H1 (cell line): Measurements from ENCODE around the gene GCLM. TPM values are rescaled to one million over a fixed set of nuclear protein-coding genes. Genes with fewer than 3 reads are reported as not detected.

ENCODE experiments used
- CTCF ChIA-PET: fragments of 300-600 bp; sonication (Branson Sonifier 250); formaldehyde crosslinking; loops from one replicate; lab custom pipeline; 2021; ENCODE audit not compliant: partially characterized antibody; lab: Charles Lee
- POLR2A ChIA-PET: fragments of 300-600 bp; sonication (Branson Sonifier 250); formaldehyde crosslinking; loops from one replicate; lab custom pipeline; 2021; ENCODE audit warnings: inconsistent platforms; ENCODE audit not compliant: partially characterized antibody; lab: Charles Lee
- DNase-seq, 2 experiments: peaks; one replicate each; pipeline versions ENCODE4 v3.0.0 to v3.0.0-alpha.2; 2010 to 2022; ENCODE audit warnings: low spot score in 2 of 2, low read depth in 1 of 2, mixed read lengths in 1 of 2
- FAIRE-seq: peaks from 2 replicates; lab custom pipeline; 2011; peaks lifted over from hg19 to GRCh38; lab: Jason Lieb, UNC
- H2AFZ ChIP-seq: 2 replicates; pipeline ENCODE4 v1.8.1; 2012; ENCODE audit warnings: low read length, inconsistent platforms
- H2AK5ac ChIP-seq: 2 replicates; pipeline ENCODE4 v1.6.1; 2013; ENCODE audit warnings: low read depth, low read length
- H2BK120ac ChIP-seq: replicated peaks from 2 replicates; pipeline ENCODE3; 2013; ENCODE audit warnings: low read depth, low read length, inconsistent platforms
- H2BK12ac ChIP-seq: 2 replicates; pipeline ENCODE4 v1.6.1; 2013; ENCODE audit warnings: low read depth, low read length
- H2BK15ac ChIP-seq: 2 replicates; pipeline ENCODE4 v1.6.1; 2013; ENCODE audit warnings: low read length
- H2BK20ac ChIP-seq: 2 replicates; pipeline ENCODE4 v1.6.1; 2013; ENCODE audit warnings: low read length
- H2BK5ac ChIP-seq: 2 replicates; pipeline ENCODE4 v1.6.1; 2013; ENCODE audit warnings: low read depth, low read length
- H3K14ac ChIP-seq: 2 replicates; pipeline ENCODE4 v1.6.1; 2013; ENCODE audit warnings: inconsistent platforms; ENCODE audit not compliant: insufficient read length
- H3K18ac ChIP-seq: 2 replicates; pipeline ENCODE4 v1.6.1; 2013; ENCODE audit warnings: low read length; ENCODE audit errors: extremely low read depth
- H3K23ac ChIP-seq: 2 replicates; pipeline ENCODE4 v1.6.1; 2013; ENCODE audit warnings: inconsistent platforms; ENCODE audit not compliant: insufficient read length
- H3K23me2 ChIP-seq: 2 replicates; pipeline ENCODE4 v1.6.1; 2013; ENCODE audit warnings: low read depth, low read length
- H3K27ac ChIP-seq: 2 replicates; pipeline ENCODE4 v1.6.1; 2011; ENCODE audit warnings: low read depth, low read length, inconsistent platforms
- H3K27me3 ChIP-seq, 4 experiments: replicated peaks in 1 of 4; 1 replicate in 1 of 4; 2 replicates in 3 of 4; pipeline versions ENCODE4 v1.6.1 to v1.8.1; 2011 to 2013; ENCODE audit warnings: low read length in 3 of 4, mild to moderate bottlenecking in 3 of 4, inconsistent platforms in 2 of 4, mixed read lengths in 2 of 4, moderate library complexity in 1 of 4; ENCODE audit not compliant: control insufficient read depth in 3 of 4, insufficient read depth in 3 of 4; ENCODE audit errors: extremely low read depth in 1 of 4
- H3K36me3 ChIP-seq, 4 experiments: 2 replicates each; pipeline versions ENCODE4 v1.6.1 to v1.8.1; 2011 to 2013; ENCODE audit warnings: mild to moderate bottlenecking in 4 of 4, low read length in 3 of 4, moderate library complexity in 2 of 4, control low read depth in 1 of 4, inconsistent platforms in 1 of 4; ENCODE audit not compliant: insufficient read depth in 4 of 4, control insufficient read depth in 2 of 4
- H3K4ac ChIP-seq: replicated peaks from 2 replicates; pipeline ENCODE3; 2013; ENCODE audit warnings: low read length, low read depth, mixed read lengths, inconsistent platforms; ENCODE audit not compliant: insufficient read length
- H3K4me1 ChIP-seq, 4 experiments: replicated peaks in 1 of 4; 1 replicate in 1 of 4; 2 replicates in 3 of 4; pipeline versions ENCODE4 v1.6.1 to v1.8.1; 2011 to 2013; ENCODE audit warnings: low read length in 3 of 4, inconsistent platforms in 2 of 4, mixed read lengths in 1 of 4; ENCODE audit not compliant: insufficient read depth in 4 of 4, control insufficient read depth in 3 of 4
- H3K4me2 ChIP-seq, 2 experiments: 2 replicates each; pipeline versions ENCODE4 v1.6.1 to v1.8.1; 2011 to 2013; ENCODE audit warnings: low read depth in 2 of 2, low read length in 2 of 2, control low read depth in 1 of 2, inconsistent platforms in 1 of 2, mild to moderate bottlenecking in 1 of 2; ENCODE audit not compliant: insufficient read depth in 1 of 2
- H3K4me3 ChIP-seq, 4 experiments: fragments of 200-600, 300-600 bp in 1 of 4; sonication (generic), shearing (Covaris generic), sonication (Bioruptor Twin) in 1 of 4; 2 replicates each; pipeline versions ENCODE4 v1.5.1 to v1.8.1; 2011 to 2016; ENCODE audit warnings: low read length in 4 of 4, low read depth in 3 of 4, control low read depth in 2 of 4, inconsistent platforms in 2 of 4, mild to moderate bottlenecking in 2 of 4, mixed read lengths in 1 of 4, moderate library complexity in 1 of 4; ENCODE audit not compliant: insufficient read depth in 2 of 4; ENCODE audit errors: extremely low read depth in 1 of 4
- H3K56ac ChIP-seq: replicated peaks from 2 replicates; pipeline ENCODE3; 2013; ENCODE audit warnings: low read depth, mild to moderate bottlenecking, mixed read lengths, low read length, inconsistent platforms; ENCODE audit not compliant: insufficient read length
- H3K79me1 ChIP-seq: 2 replicates; pipeline ENCODE4 v1.6.1; 2013; ENCODE audit warnings: low read depth, low read length, control low read depth
- H3K79me2 ChIP-seq, 2 experiments: 2 replicates each; pipeline versions ENCODE4 v1.6.1 to v1.8.1; 2012 to 2013; ENCODE audit warnings: low read length in 2 of 2, mild to moderate bottlenecking in 2 of 2, inconsistent platforms in 1 of 2; ENCODE audit not compliant: insufficient read depth in 2 of 2, control insufficient read depth in 1 of 2
- H3K9ac ChIP-seq, 4 experiments: replicated peaks in 1 of 4; 1 replicate in 1 of 4; 2 replicates in 3 of 4; pipeline versions ENCODE4 v1.6.1 to v1.8.1; 2011 to 2013; ENCODE audit warnings: low read depth in 3 of 4, low read length in 3 of 4, control low read depth in 2 of 4, mild to moderate bottlenecking in 2 of 4, moderate library complexity in 2 of 4, inconsistent platforms in 1 of 4; ENCODE audit errors: extremely low read depth in 1 of 4
- H3K9me3 ChIP-seq, 2 experiments: 2 replicates each; pipeline versions ENCODE4 v1.6.1 to v1.8.1; 2012 to 2013; ENCODE audit warnings: mild to moderate bottlenecking in 2 of 2, moderate library complexity in 2 of 2, control low read depth in 1 of 2, inconsistent platforms in 1 of 2, low read depth in 1 of 2, low read length in 1 of 2, mixed read lengths in 1 of 2; ENCODE audit not compliant: insufficient read depth in 2 of 2
- H4K20me1 ChIP-seq, 2 experiments: replicated peaks in 1 of 2; 2 replicates each; pipeline versions ENCODE3 to v1.8.1; 2011 to 2013; ENCODE audit warnings: inconsistent platforms in 2 of 2, low read length in 2 of 2, mild to moderate bottlenecking in 1 of 2; ENCODE audit not compliant: insufficient read depth in 2 of 2, control insufficient read depth in 1 of 2
- H4K5ac ChIP-seq: 2 replicates; pipeline ENCODE4 v1.6.1; 2013; ENCODE audit warnings: low read length, low read depth, mixed read lengths, inconsistent platforms; ENCODE audit not compliant: insufficient read length
- H4K8ac ChIP-seq: 2 replicates; pipeline ENCODE4 v1.8.0; 2013; ENCODE audit warnings: mild to moderate bottlenecking, moderate library complexity, low read length, inconsistent platforms; ENCODE audit not compliant: insufficient read depth; ENCODE audit errors: extremely low read depth
- H4K91ac ChIP-seq: replicated peaks from 2 replicates; pipeline ENCODE3; 2013; ENCODE audit warnings: low read length, mixed read lengths, inconsistent platforms; ENCODE audit not compliant: insufficient read length
- BRCA1 ChIP-seq: IDR thresholded peaks from 2 replicates; pipeline ENCODE4 v1.6.1; 2012; ENCODE audit warnings: low read depth, low read length, improper control_type of control experiment
- CEBPB ChIP-seq: IDR thresholded peaks from 2 replicates; pipeline ENCODE4 v1.6.1; 2012; ENCODE audit warnings: low read depth, low read length
- CHD1 ChIP-seq: IDR thresholded peaks from 2 replicates; pipeline ENCODE4 v1.6.1; 2012; ENCODE audit warnings: low read depth, low read length, improper control_type of control experiment
- EGR1 ChIP-seq: IDR thresholded peaks from 2 replicates; pipeline ENCODE4 v1.6.1; 2011; ENCODE audit warnings: low read depth, low read length, borderline replicate concordance
- GABPA ChIP-seq: IDR thresholded peaks from 2 replicates; pipeline ENCODE4 v1.6.1; 2011; ENCODE audit warnings: mild to moderate bottlenecking, low read length, moderate library complexity, borderline replicate concordance; ENCODE audit not compliant: insufficient read depth
- MAFK ChIP-seq: IDR thresholded peaks from 2 replicates; pipeline ENCODE4 v1.6.1; 2012; ENCODE audit warnings: low read depth, mild to moderate bottlenecking, improper control_type of control experiment, low read length
- RNF2 ChIP-seq: fragments of 200-900, 300-1000 bp; sonication (generic); IDR thresholded peaks from 2 replicates; pipeline ENCODE4 v1.7.1; 2016; ENCODE audit warnings: borderline replicate concordance, low read depth, mild to moderate bottlenecking, antibody characterized with exemption, low read length; ENCODE audit not compliant: poor library complexity, severe bottlenecking; ENCODE audit errors: missing control alignments
- SP2 ChIP-seq: IDR thresholded peaks from 2 replicates; pipeline ENCODE4 v1.6.1; 2012; ENCODE audit warnings: mild to moderate bottlenecking, low read length, inconsistent platforms
- TEAD4 ChIP-seq: IDR thresholded peaks from 2 replicates; pipeline ENCODE4 v1.6.1; 2012; ENCODE audit warnings: low read depth, low read length, inconsistent platforms, mixed read lengths
- WGBS, 2 experiments: shearing (Covaris generic) in 1 of 2; methylation state at CpG; one replicate each; pipeline versions ENCODE4 v1.1.6 to v1.1.7; 2013 to 2015; ENCODE audit warnings: low lambda C conversion rate in 2 of 2, mixed read lengths in 2 of 2, inconsistent platforms in 1 of 2, low coverage in 1 of 2, missing lambda C conversion rate in 1 of 2; ENCODE audit not compliant: insufficient replicate concordance in 2 of 2, insufficient coverage in 1 of 2, insufficient read length in 1 of 2; ENCODE audit errors: extremely low coverage in 1 of 2, missing lambda C conversion rate in 1 of 2; 5-methylcytosine and 5-hydroxymethylcytosine counted together
- polyA plus RNA-seq, 7 experiments: library from polyadenylated mRNA; depleted of rRNA in 3 of 7; stranded (reverse) in 5 of 7; unstranded in 2 of 7; fragments of >200 nt in 5 of 7; fragments of 200-250 nt in 2 of 7; gene quantifications; 1 replicate in 5 of 7; 2 replicates in 1 of 7; 4 replicates in 1 of 7; pipeline versions ENCODE4 v1.2.1 to v1.2.3, GENCODE V29; 2011 to 2013; ENCODE audit warnings: missing spikeins in 2 of 7, mixed read lengths in 2 of 7
- total RNA-seq: library from RNA; stranded (reverse); fragmentation: NEBNext Ultra II Directional; extraction: Animal tissue kit (Norgen Biotek cat#: 25700); gene quantifications from 2 replicates; pipeline ENCODE4 v1.2.1, GENCODE V29; 2021
- TF ChIP-seq, protein P1 (sequence below), 3 experiments: IDR thresholded peaks; 1 replicate in 2 of 3; 2 replicates in 1 of 3; pipeline versions ENCODE4 v1.5.1 to v1.6.1; 2011; ENCODE audit warnings: low read length in 3 of 3, mild to moderate bottlenecking in 3 of 3, inconsistent platforms in 2 of 3, low read depth in 1 of 3, moderate library complexity in 1 of 3; ENCODE audit not compliant: insufficient read depth in 1 of 3; ENCODE audit errors: control extremely low read depth in 1 of 3

GCLM gene
- total and polyA plus RNA-seq, 2 of the 8 experiments (the other 6 are each of a cell fraction or from before 2014, with no cell fraction given), result 3.1 to 12.8 TPM

DNA sequence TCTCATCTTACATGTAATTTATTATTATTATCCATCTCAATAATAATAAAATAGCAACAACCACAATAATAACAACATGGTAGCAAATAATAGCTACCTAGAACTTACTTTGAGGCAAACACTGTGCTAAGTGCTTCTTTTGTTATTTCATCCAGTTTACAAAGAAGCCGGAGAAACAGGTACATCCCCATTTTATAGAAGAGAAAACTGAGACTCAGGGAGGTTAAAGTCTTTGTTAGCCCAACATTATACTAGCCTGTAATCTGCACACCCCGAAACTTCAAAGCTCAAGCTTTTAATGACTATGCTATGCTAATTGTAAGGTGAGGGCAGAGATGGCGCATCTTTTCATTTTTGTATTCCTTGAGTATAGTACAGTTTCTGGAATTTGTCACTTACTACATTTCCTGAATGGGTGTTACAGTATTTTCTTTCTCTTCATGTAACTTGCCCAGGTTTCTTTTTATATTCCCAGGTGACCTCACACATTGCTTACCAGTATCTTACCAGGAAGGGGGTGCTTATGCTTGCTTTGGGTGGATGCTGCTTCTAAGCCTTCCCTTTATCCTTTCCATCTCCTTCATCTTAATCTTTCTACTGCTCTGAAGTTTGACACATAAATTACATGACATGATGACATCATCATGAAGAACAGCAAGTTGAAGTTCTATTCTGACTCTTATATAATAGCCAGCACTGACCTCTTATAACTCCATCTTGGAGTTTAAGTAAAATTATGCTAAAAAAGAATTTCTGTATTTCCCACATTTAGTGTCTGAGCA lies 8.3 kb downstream of the GCLM start:
- no peak overlapping the region for H3K27ac ChIP-seq
- H2AK5ac ChIP-seq, result no peak overlapping the region
- POLR2A ChIA-PET, result interaction anchor here (1.2 kb wide), 1 partner anchor 9 kb away, joined by 3 read pairs; the partner anchor contains the start of gene GCLM
- no peak overlapping the region for H3K23ac ChIP-seq
- no peak overlapping the region for H3K14ac ChIP-seq
- H3K9me3 ChIP-seq, result no peaks in the 10 kb centered on the region
- H2BK20ac ChIP-seq, result no peak overlapping the region
- no peak overlapping the region for H3K4ac ChIP-seq
- FAIRE-seq, result no peak
- no peak overlapping the region for H4K8ac ChIP-seq
- H4K20me1 ChIP-seq, result no peaks in the 10 kb centered on the region
- no peak overlapping the region for H2BK12ac ChIP-seq
- H3K79me1 ChIP-seq, result no peaks in the 10 kb centered on the region; the same call in 1 of the 2 replicates
- no peak overlapping the region for H2BK120ac ChIP-seq
- H3K4me3 ChIP-seq, result no peak overlapping the region
- CTCF ChIA-PET, result interaction anchor here (0.9 kb wide), 1 partner anchor 169 kb away, joined by 3 read pairs; no protein-coding TSS in a partner anchor
- peaks cover 0 to 18% of the 10 kb centered on the region in 2 experiments; a peak in 2 of 4 replicates for H3K79me2 ChIP-seq
- no peaks in the 10 kb centered on the region for H3K4me1 ChIP-seq
- 94% methylated on average over 3 of the region's 3 CpGs; no CpG with 5 or more reads in 1 of the 2 experiments for WGBS, 2 experiments
- no peaks in the 10 kb centered on the region for H3K27me3 ChIP-seq
- H3K9ac ChIP-seq, result no peak overlapping the region
- peaks cover 0 to 8% (median 2%) of the 10 kb centered on the region in 4 experiments; a peak in 5 of 8 replicates for H3K36me3 ChIP-seq
- no peak overlapping the region for H2AFZ ChIP-seq
- H4K5ac ChIP-seq, result no peak overlapping the region
- no peaks in the 10 kb centered on the region for H3K23me2 ChIP-seq
- no peak overlapping the region for H3K56ac ChIP-seq
- no peak overlapping the region for H3K4me2 ChIP-seq
- no peak overlapping the region for H4K91ac ChIP-seq
- H2BK5ac ChIP-seq, result no peak overlapping the region
- no peak for DNase-seq
- no peak overlapping the region for H2BK15ac ChIP-seq
- no peak overlapping the region for H3K18ac ChIP-seq
- TF ChIP-seq, protein P1, sequence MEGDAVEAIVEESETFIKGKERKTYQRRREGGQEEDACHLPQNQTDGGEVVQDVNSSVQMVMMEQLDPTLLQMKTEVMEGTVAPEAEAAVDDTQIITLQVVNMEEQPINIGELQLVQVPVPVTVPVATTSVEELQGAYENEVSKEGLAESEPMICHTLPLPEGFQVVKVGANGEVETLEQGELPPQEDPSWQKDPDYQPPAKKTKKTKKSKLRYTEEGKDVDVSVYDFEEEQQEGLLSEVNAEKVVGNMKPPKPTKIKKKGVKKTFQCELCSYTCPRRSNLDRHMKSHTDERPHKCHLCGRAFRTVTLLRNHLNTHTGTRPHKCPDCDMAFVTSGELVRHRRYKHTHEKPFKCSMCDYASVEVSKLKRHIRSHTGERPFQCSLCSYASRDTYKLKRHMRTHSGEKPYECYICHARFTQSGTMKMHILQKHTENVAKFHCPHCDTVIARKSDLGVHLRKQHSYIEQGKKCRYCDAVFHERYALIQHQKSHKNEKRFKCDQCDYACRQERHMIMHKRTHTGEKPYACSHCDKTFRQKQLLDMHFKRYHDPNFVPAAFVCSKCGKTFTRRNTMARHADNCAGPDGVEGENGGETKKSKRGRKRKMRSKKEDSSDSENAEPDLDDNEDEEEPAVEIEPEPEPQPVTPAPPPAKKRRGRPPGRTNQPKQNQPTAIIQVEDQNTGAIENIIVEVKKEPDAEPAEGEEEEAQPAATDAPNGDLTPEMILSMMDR (IDR thresholded peaks at IDR 0.05; ENCODE audit: control extremely low read depth in 1 of 3, insufficient read depth in 1 of 3, low read depth in 1 of 3, low read length in 3 of 3), result no peak
- TF ChIP-seq SP2 (no peak), MAFK (no peak), RNF2 (no peak), TEAD4 (no peak), EGR1 (no peak), CHD1 (no peak), BRCA1 (no peak), GABPA (no peak), CEBPB (no peak)
